GM18519 (cell line): ENCODE data around the gene WDR70.

Experiments
- ATAC-seq: cut with Tn5 transposase; IDR thresholded peaks from one replicate; pipeline ENCODE4 v1.9.1; 2021; ENCODE audit warnings: mild to moderate bottlenecking, moderate library complexity; ENCODE audit not compliant: unreplicated experiment, low FRiP score

The WDR70 gene

DNA sequence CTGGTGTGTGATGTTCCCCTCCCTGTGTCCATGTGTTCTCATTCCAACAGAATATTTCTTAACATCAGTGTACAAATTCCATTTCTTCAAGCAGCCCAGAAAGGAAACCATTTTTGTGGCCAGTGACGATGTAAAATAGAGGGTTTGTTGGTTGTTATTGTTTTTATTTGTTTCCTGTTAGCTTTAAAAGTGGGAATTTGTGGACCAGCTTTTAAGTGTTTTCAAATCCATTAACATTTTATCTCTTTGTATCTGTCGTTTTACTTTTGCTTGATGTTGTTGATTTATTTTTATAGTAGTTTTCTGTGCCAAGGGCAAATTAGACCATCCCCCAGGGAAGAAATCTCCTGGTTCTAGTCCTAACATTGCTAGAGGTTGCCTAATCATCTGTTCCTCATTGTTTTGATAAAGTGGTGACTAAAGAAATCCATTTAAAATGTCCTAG, 360.7 kb downstream of the WDR70 start:
- no peak for ATAC-seq

DNA sequence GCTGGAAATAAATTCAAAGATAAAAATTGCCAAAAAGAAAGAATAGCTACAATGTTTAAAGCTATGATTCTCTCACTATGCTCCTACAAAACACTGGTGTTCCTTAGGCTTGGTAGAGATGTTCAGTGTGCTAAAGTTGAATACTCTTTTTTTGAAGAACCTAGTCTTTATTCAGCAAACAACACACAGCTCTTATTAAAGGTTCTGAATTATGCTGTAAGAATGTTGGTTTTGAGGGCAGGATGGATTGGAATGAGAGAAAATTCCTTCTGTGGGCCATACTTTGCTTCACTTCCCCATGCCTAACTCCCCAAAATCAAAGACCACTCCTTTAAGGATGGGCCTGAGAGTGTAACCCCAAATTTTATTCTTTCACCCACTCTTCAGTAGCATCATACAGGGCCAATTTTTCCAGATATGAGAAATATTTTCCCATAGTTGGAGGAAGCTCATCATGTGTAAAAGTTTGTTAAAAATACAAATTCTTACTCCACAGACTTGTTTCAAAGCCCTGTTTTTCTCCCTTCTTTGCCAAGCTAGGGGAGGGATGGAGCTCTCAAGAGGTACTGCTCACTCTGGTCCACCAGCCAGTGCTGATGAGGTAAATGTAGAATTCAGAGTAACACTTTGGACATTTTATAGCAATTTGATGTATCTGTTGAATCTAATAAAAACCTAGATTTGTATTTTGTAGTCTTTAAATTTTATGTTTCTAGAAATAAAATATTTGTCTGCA, 361.4 kb downstream of the WDR70 start:
- ATAC-seq = no peak

GRCh38 chr5:37742111-37742510, 363.0 kb downstream of the WDR70 start:
- ATAC-seq = no peak

GRCh38 chr5:37751227-37751626, 372.1 kb downstream of the WDR70 start:
- ATAC-seq = no peak

GRCh38 chr5:37754976-37755375, 375.9 kb downstream of the WDR70 start:
- no peak for ATAC-seq

GRCh38 chr5:37755581-37755980, 376.5 kb downstream of the WDR70 start:
- no peak for ATAC-seq

GRCh38 chr5:37756248-37756647, 377.1 kb downstream of the WDR70 start:
- ATAC-seq = no peak

GRCh38 chr5:37757980-37758582, 379.0 kb downstream of the WDR70 start:
- ATAC-seq = no peak

GRCh38 chr5:37767251-37767650, 388.1 kb downstream of the WDR70 start:
- ATAC-seq = no peak

- ATAC-seq = no peak
Observed at GRCh38 chr5:37767961-37768360, 388.8 kb downstream of the WDR70 start.

DNA sequence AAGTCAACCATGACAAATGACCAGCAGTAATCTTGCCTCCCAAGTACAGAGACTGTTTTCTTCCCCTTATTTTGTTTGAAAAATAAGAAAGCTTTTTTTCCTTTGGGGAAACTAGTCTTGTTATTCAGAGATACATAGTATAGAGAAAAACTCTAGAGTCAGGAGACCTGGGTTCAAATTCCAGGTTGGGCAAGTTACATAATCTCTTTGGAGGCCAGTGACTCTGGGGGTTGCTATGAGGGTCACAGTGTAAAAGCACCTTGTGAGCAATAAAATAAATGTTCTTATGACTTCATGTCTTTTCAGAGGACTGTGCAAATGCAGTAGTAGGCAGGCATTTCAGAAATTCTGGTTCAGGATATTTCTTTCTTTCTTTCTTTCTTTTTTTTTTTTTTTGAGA, 389.3 kb downstream of the WDR70 start:
- ATAC-seq = no peak

- no peak for ATAC-seq
Observed at GRCh38 chr5:37769108-37769507, 390.0 kb downstream of the WDR70 start.

- ATAC-seq = no peak
Observed at GRCh38 chr5:37769840-37770239, 390.7 kb downstream of the WDR70 start.

GRCh38 chr5:37770786-37771185, 391.7 kb downstream of the WDR70 start:
- ATAC-seq = no peak

DNA sequence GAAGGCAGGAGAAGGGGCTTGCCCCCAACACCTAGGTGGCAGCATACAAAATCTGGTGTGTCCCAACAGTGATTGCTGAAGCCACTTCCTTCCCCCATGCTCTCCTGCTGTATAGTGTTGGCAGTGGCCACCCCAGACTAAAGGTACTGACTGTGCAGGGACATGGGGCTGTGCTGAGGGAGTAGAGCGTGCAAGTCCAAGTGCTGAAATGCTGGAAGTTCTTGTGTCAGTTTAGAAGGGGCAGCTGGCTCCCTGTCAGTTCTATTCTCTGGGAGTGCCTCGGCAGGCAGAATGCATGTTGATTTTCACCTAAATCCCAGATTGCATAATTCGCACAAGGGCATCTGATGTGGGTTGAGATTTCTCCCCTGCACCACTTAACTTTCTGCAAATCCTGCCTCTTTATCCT, 392.1 kb downstream of the WDR70 start:
- ATAC-seq = no peak

DNA sequence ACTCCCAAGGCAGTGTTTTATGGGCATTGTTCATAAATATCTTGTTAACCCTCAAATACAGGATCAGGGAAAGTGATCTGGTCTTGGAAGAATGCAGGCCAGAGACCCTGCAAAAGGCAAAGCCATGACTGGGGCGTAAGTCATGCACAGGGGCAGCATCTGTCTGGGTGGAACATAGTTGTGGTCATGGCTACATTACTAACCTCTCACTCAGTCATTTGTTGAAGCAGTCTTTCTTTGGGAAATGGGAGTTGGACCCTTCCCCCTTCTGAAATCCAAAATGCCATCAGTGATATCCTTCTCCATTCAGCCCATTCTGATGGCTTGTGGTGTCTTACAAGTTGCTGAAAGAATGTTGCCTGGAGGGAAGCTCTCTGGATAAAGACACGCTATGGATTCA, 392.6 kb downstream of the WDR70 start:
- no peak for ATAC-seq

DNA sequence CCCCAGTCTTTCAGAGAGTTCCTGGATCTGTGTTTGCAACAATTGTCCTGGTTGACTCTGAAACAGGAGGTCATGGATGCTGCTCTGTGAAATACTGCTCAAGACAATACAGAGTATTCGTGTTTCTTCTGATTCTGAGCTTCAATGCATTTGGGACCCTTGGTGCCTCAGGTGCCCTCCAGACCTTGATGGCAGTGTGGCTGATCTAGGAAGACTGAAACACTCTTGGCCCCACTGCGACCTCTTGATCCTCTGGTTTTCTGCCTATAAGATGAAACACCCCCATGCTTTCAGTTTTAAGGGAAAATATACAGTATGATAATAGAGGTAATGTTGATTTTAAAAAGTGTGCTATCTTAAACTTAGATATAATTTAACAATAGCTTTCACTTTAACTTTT, 393.1 kb downstream of the WDR70 start:
- ATAC-seq = no peak

DNA sequence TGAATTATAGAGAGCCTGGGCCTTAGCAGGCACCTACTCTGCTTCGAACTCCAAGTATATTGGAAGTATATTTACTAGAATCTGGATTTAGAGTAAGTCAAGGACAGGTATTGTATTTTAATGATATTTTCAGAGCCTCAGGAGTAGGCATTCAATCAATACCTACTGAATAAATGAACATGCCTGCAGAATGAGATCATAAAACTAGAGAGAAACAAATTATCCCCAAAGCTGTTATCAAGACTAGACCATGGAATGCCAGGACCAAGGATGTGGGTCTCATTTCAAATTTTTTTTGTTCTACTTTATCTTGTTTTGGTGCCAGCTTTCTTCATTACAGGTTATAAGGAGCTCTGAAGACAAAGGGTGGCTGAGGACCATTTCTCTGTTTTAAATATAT, 394.7 kb downstream of the WDR70 start:
- no peak for ATAC-seq

DNA sequence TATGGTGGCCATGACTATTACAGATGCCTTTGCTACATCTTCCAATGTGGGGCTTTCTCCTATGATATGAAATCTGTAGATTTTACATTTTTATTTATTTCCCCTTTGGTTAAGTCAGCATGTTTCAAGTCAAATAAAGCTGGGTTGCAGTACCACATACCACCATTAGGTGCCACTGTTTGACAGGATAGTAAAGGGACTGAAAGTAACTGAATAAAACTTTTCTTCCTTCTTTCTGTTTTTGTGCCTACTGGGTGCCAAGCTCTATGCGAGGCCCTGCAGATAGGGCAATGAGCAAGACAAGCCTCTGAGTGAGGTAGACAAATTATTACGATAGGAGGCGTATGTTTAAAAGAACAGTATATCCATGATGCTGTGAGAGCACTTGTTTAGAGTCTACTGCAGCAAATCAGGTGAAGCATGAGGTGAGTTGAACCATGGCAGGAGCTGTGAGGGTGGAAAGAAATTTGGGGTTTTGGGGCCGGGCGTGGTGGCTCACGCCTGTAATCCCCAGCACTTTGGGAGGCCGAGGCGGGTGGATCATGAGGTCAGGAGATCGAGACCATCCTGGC, 395.9 kb downstream of the WDR70 start:
- no peak for ATAC-seq

GRCh38 chr5:37776826-37777225, 397.7 kb downstream of the WDR70 start:
- no peak for ATAC-seq

DNA sequence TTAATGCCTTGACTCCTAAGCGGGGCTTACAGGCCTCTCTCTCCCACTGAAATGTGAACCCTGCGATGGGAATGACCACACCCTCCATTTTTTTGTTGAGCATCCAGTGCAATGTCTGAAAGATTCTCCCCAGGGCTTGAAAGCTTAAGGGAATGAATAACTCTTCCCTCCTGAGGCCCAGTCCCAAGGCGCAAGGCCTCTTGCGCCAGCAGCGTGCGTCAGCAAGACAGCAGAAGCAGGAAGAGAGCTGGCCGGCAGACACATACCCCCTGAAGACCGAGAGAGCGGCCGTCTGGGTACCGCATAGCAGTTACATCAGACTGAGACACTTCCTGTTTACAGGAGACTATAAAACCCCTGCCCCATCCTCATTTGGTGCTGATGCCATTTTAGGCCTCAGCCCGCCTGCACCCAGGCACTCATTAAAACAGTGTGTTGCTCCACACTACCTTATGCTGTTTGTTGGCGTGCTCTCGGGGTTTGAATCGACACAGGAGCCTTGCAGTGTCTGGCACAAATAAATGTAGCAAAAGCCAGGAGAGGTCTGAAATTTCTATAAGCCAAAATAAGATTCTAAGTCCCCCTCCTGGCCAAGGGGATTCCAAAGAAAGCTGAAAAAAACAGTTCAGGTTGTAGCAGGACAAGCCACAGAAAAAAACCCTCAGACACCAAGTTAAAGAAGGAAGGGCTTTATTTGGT, 398.5 kb downstream of the WDR70 start:
- no peak for ATAC-seq
